H1 (cell line): ENCODE data around the gene AKAP12. TPM values are rescaled to one million over a fixed set of nuclear protein-coding genes. Genes with fewer than 3 reads are reported as not detected.

Experiments
- ASH2L ChIP-seq: fragments of 200-600, 300-600 bp; sonication (generic); IDR thresholded peaks from one replicate; pipeline ENCODE4 v1.7.1; 2017; ENCODE audit warnings: low read length
- CBX8 ChIP-seq: fragments of 300-800, 300-1000 bp; sonication (generic); IDR thresholded peaks from 2 replicates; pipeline ENCODE4 v1.7.1; 2016; ENCODE audit warnings: low read depth, low read length, borderline replicate concordance
- CHD7 ChIP-seq: fragments of 300-600 bp; sonication (generic); IDR thresholded peaks from 2 replicates; pipeline ENCODE4 v1.7.1; 2012; ENCODE audit warnings: low read length, moderate library complexity, mild to moderate bottlenecking, inconsistent platforms; ENCODE audit not compliant: insufficient replicate concordance
- EZH2 ChIP-seq: fragments of 200-600 bp; sonication (generic); IDR thresholded peaks from 2 replicates; pipeline ENCODE4 v1.7.1; 2012; ENCODE audit warnings: low read depth, mild to moderate bottlenecking, moderate library complexity, low read length, inconsistent platforms; ENCODE audit not compliant: severe bottlenecking
- JUND ChIP-seq: IDR thresholded peaks from 2 replicates; pipeline ENCODE4 v1.6.1; 2011; ENCODE audit warnings: mild to moderate bottlenecking, improper control_type of control experiment, low read length
- MAX ChIP-seq: IDR thresholded peaks from 2 replicates; pipeline ENCODE4 v1.6.1; 2012; ENCODE audit warnings: inconsistent platforms
- POLR2A ChIP-seq, 2 experiments: IDR thresholded peaks; 1 replicate in 1 of 2; 2 replicates in 1 of 2; pipeline ENCODE4 v1.6.1; 2011; ENCODE audit warnings: low read depth in 2 of 2, low read length in 2 of 2, mild to moderate bottlenecking in 2 of 2; ENCODE audit errors: control extremely low read depth in 1 of 2
- POLR2AphosphoS5 ChIP-seq: IDR thresholded peaks from 2 replicates; pipeline ENCODE4 v1.6.1; 2011; ENCODE audit warnings: low read depth, low read length
- RBBP5 ChIP-seq: IDR thresholded peaks from 2 replicates; pipeline ENCODE4 v1.7.1; 2012; ENCODE audit warnings: low read depth, mild to moderate bottlenecking, inconsistent platforms, low read length, moderate library complexity, borderline replicate concordance
- SIRT6 ChIP-seq: IDR thresholded peaks from one replicate; pipeline ENCODE4 v1.7.1; 2012; ENCODE audit warnings: low read length, inconsistent platforms
- SIX5 ChIP-seq: IDR thresholded peaks from 2 replicates; pipeline ENCODE4 v1.6.1; 2011; ENCODE audit warnings: mild to moderate bottlenecking, low read depth, low read length
- SRF ChIP-seq: IDR thresholded peaks from 2 replicates; pipeline ENCODE4 v1.6.1; 2011; ENCODE audit warnings: mild to moderate bottlenecking, low read depth, low read length, moderate library complexity
- SUZ12 ChIP-seq: fragments of 200-600 bp; sonication (generic); IDR thresholded peaks from 2 replicates; pipeline ENCODE4 v1.6.1; 2012; ENCODE audit warnings: mild to moderate bottlenecking, inconsistent platforms, low read length, moderate library complexity, mixed read lengths
- TEAD4 ChIP-seq: IDR thresholded peaks from 2 replicates; pipeline ENCODE4 v1.6.1; 2012; ENCODE audit warnings: low read depth, low read length, inconsistent platforms, mixed read lengths
- polyA plus RNA-seq, 7 experiments: library from polyadenylated mRNA; depleted of rRNA in 3 of 7; stranded (reverse) in 5 of 7; unstranded in 2 of 7; fragments of >200 nt in 5 of 7; fragments of 200-250 nt in 2 of 7; gene quantifications; 1 replicate in 5 of 7; 2 replicates in 1 of 7; 4 replicates in 1 of 7; pipeline versions ENCODE4 v1.2.1 to v1.2.3, GENCODE V29; 2011 to 2013; ENCODE audit warnings: missing spikeins in 2 of 7, mixed read lengths in 2 of 7
- total RNA-seq: library from RNA; stranded (reverse); fragmentation: NEBNext Ultra II Directional; extraction: Animal tissue kit (Norgen Biotek cat#: 25700); gene quantifications from 2 replicates; pipeline ENCODE4 v1.2.1, GENCODE V29; 2021

Gene AKAP12
- total and polyA plus RNA-seq, 2 of the 8 experiments (the other 6 are each of a cell fraction or from before 2014, with no cell fraction given) = 14.6 to 79.2 TPM

GRCh38 chr6:151224076-151224475 is 15.7 kb upstream of the AKAP12 start (continued):
- TF ChIP-seq CHD7 = no peak
- no peak for TF ChIP-seq SRF
- TF ChIP-seq CBX8 = no peak
- TF ChIP-seq SIX5 = no peak
- TF ChIP-seq RBBP5 = no peak
- no peak for TF ChIP-seq POLR2AphosphoS5
- TF ChIP-seq MAX = no peak
- no peak for TF ChIP-seq POLR2A (IDR thresholded peaks at IDR 0.05; ENCODE audit: control extremely low read depth in 1 of 2, low read depth in 2 of 2, low read length in 2 of 2)
- TF ChIP-seq ASH2L = no peak
- TF ChIP-seq JUND = no peak
- no peak for TF ChIP-seq TEAD4
- no peak for TF ChIP-seq EZH2
- no peak for TF ChIP-seq SUZ12
- no peak for TF ChIP-seq SIRT6
